Amniotic stem cell (primary cell): ENCODE measurements around the gene MUC2.

Experiments used
- DNase-seq: peaks from one replicate; lab custom pipeline; 2025; lab: John Stamatoyannopoulos, UW

Gene MUC2

GRCh38 chr11:1087961-1088926, 13.6 kb downstream of the MUC2 start:
- DNase-seq: no peak

- no peak for DNase-seq
Observed at GRCh38 chr11:1088927-1089737, 14.5 kb downstream of the MUC2 start.

- no peak for DNase-seq
Observed at GRCh38 chr11:1089738-1090599, 15.3 kb downstream of the MUC2 start.

GRCh38 chr11:1090600-1091331, 16.1 kb downstream of the MUC2 start:
- no peak for DNase-seq

GRCh38 chr11:1091332-1092083, 16.8 kb downstream of the MUC2 start:
- DNase-seq: no peak

- DNase-seq: no peak
Observed at GRCh38 chr11:1092145-1092670, 17.5 kb downstream of the MUC2 start.

- DNase-seq: no peak
Observed at GRCh38 chr11:1092919-1093318, 18.2 kb downstream of the MUC2 start.

GRCh38 chr11:1099519-1100355, 25.1 kb downstream of the MUC2 start:
- no peak for DNase-seq

- no peak for DNase-seq
Observed at GRCh38 chr11:1100417-1101245, 26.0 kb downstream of the MUC2 start.

- DNase-seq: no peak
Observed at GRCh38 chr11:1101318-1102089, 26.8 kb downstream of the MUC2 start.

- no peak for DNase-seq
Observed at GRCh38 chr11:1102221-1102971, 27.7 kb downstream of the MUC2 start.

GRCh38 chr11:1102996-1103395, 28.3 kb downstream of the MUC2 start:
- no peak for DNase-seq

GRCh38 chr11:1103401-1104360, 29.0 kb downstream of the MUC2 start:
- DNase-seq: no peak

- no peak for DNase-seq
Observed at GRCh38 chr11:1104411-1105182, 29.9 kb downstream of the MUC2 start.

GRCh38 chr11:1105183-1105565, 30.5 kb downstream of the MUC2 start:
- no peak for DNase-seq
